PC-3 (cell line): ENCODE data around the gene KISS1. TPM values are rescaled to one million over a fixed set of nuclear protein-coding genes. Genes with fewer than 3 reads are reported as not detected.
A peak's percentile ranks its signal among the peaks of the same experiment; 100 is the strongest.

Experiments
- ATAC-seq: fragments of 200-7000 bp; cut with Tn5 transposase; 2 replicates; pipeline ENCODE4 v1.9.1; 2020; ENCODE audit warnings: mild to moderate bottlenecking, moderate library complexity
- BruUV-seq: library from RNA; stranded (reverse); fragments of 400-500 nt; replicated peaks from 2 replicates; lab custom pipeline; 2021; lab: Mats Ljungman, UMichigan
- CTCF ChIA-PET: fragments of 300-600 bp; sonication (Branson Sonifier 250); formaldehyde crosslinking; loops from one replicate; lab custom pipeline; 2022; ENCODE audit warnings: antibody characterized with exemption; lab: Charles Lee
- POLR2A ChIA-PET: fragments of 300-600 bp; sonication (Branson Sonifier 250); formaldehyde crosslinking; loops from one replicate; lab custom pipeline; 2022; ENCODE audit warnings: antibody characterized with exemption; ENCODE audit not compliant: unreplicated experiment; lab: Charles Lee
- DNase-seq: peaks from one replicate; pipeline ENCODE4 v3.0.0-alpha.2; 2015
- H2AFZ ChIP-seq: fragments of 300-600 bp; sonication (generic); 2 replicates; pipeline ENCODE4 v1.6.0; 2016; ENCODE audit warnings: antibody characterized with exemption, low read length
- H3F3A ChIP-seq: fragments of 300-600 bp; sonication (generic); one replicate; pipeline ENCODE4 v1.6.0; 2017; ENCODE audit warnings: antibody characterized with exemption, low read length, control low read depth, mild to moderate bottlenecking; ENCODE audit not compliant: unreplicated experiment
- H3K27ac ChIP-seq: fragments of 300-600 bp; sonication (generic); 2 replicates; pipeline ENCODE4 v1.5.1; 2016; ENCODE audit warnings: mild to moderate bottlenecking, low read length
- H3K27me3 ChIP-seq: fragments of 300-600 bp; sonication (generic); 2 replicates; pipeline ENCODE4 v1.6.1; 2016; ENCODE audit warnings: low read length, mixed read lengths
- H3K36me3 ChIP-seq: fragments of 300-600 bp; sonication (generic); 2 replicates; pipeline ENCODE4 v1.6.1; 2016; ENCODE audit warnings: low read depth, mixed run types, low read length, mixed read lengths
- H3K4me1 ChIP-seq: fragments of 300-600 bp; sonication (generic); 2 replicates; pipeline ENCODE4 v1.5.1; 2016; ENCODE audit warnings: low read length; ENCODE audit not compliant: insufficient read depth
- H3K4me2 ChIP-seq: fragments of 300-600 bp; sonication (generic); 2 replicates; pipeline ENCODE4 v1.6.0; 2016; ENCODE audit warnings: low read length
- H3K4me3 ChIP-seq: fragments of 300-600 bp; sonication (generic); 2 replicates; pipeline ENCODE4 v1.5.1; 2016; ENCODE audit warnings: mild to moderate bottlenecking, low read length, mixed read lengths
- H3K79me2 ChIP-seq: fragments of 300-600 bp; sonication (generic); 2 replicates; pipeline ENCODE4 v1.6.1; 2017; ENCODE audit warnings: low read length, mixed read lengths
- H3K9ac ChIP-seq: fragments of 300-600 bp; sonication (generic); 2 replicates; pipeline ENCODE4 v1.6.0; 2016; ENCODE audit warnings: mild to moderate bottlenecking, low read length
- H3K9me2 ChIP-seq: fragments of 300-600 bp; sonication (generic); replicated peaks from 2 replicates; pipeline ENCODE4 v1.6.1; 2016; ENCODE audit warnings: mixed run types, low read length, mixed read lengths
- H3K9me3 ChIP-seq: fragments of 300-600 bp; sonication (generic); 2 replicates; pipeline ENCODE4 v1.6.1; 2016; ENCODE audit warnings: low read length, mixed read lengths
- H4K20me1 ChIP-seq: fragments of 300-600 bp; sonication (generic); 2 replicates; pipeline ENCODE4 v1.6.1; 2016; ENCODE audit warnings: low read length, mixed read lengths
- CTCF ChIP-seq: fragments of 300-600 bp; sonication (generic); conservative IDR thresholded peaks from 2 replicates; pipeline ENCODE4 v1.5.1; 2017; ENCODE audit warnings: antibody characterized with exemption, low read depth, mild to moderate bottlenecking, low read length
- EZH2 ChIP-seq: fragments of 300-600 bp; sonication (generic); IDR thresholded peaks from one replicate; pipeline ENCODE4 v1.6.1; 2017; ENCODE audit warnings: antibody characterized with exemption, mild to moderate bottlenecking, low read length; ENCODE audit not compliant: unreplicated experiment
- EZH2phosphoT487 ChIP-seq: fragments of 300-600 bp; sonication (generic); IDR thresholded peaks from 2 replicates; pipeline ENCODE4 v1.6.1; 2018; ENCODE audit warnings: mild to moderate bottlenecking, antibody characterized with exemption, low read length, borderline replicate concordance
- intact Hi-C: fragments of 100-400 bp; cut with micrococcal nuclease; formaldehyde crosslinking; loops from 2 replicates; pipeline ENCODE4 v1.9.0; 2023
- total RNA-seq: library from RNA; depleted of rRNA; stranded (reverse); fragments of >200 nt; gene quantifications from 2 replicates; pipeline ENCODE4 v1.2.3, GENCODE V29; 2014

Gene KISS1
- total RNA-seq, 1 experiment from 2014 or later = 12.3 TPM

GRCh38 chr1:204153667-204154066 lies 42.6 kb downstream of the KISS1 start:
- intact Hi-C loops = loop anchor here (2.0 kb wide), 1 partner anchor 23 kb away; no protein-coding TSS in a partner anchor
- H3K4me3 ChIP-seq = no peak overlapping the region
- no peaks in the 10 kb centered on the region for H4K20me1 ChIP-seq
- H2AFZ ChIP-seq = no peak overlapping the region
- DNase-seq (no peak), ATAC-seq (no peak)
- TF ChIP-seq CTCF (no peak), EZH2 (no peak)
- H3K79me2 ChIP-seq = no peaks in the 10 kb centered on the region
- no peak overlapping the region for H3K27ac ChIP-seq
- ChIA-PET POLR2A (no interaction called here), CTCF (no interaction called here)
- peaks cover 14% of the 10 kb centered on the region; the same call in 1 of the 2 replicates for H3K4me1 ChIP-seq
- H3K9ac ChIP-seq = no peak overlapping the region
- H3K27me3 ChIP-seq = no peaks in the 10 kb centered on the region
- H3K36me3 ChIP-seq = no peaks in the 10 kb centered on the region
- BruUV-seq = no TSS peak
- no peaks in the 10 kb centered on the region for H3K9me2 ChIP-seq
- no peak overlapping the region for H3K4me2 ChIP-seq
- no peaks in the 10 kb centered on the region for H3F3A ChIP-seq
- no peaks in the 10 kb centered on the region for H3K9me3 ChIP-seq

GRCh38 chr1:204152310-204153044 lies 43.8 kb downstream of the KISS1 start:
- no peak for TF ChIP-seq EZH2
- no peak; the same call in 1 of the 2 replicates for TF ChIP-seq CTCF
- TF ChIP-seq EZH2phosphoT487 = no peak
- Histone ChIP-seq H2AFZ (peak overlapping the region; percentile 72), H3K79me2 (no peaks in the 10 kb centered on the region), H3K9ac (peak overlapping the region; percentile 57), H3K36me3 (no peaks in the 10 kb centered on the region), H3K4me1 (peaks cover 14% of the 10 kb centered on the region; the same call in 1 of the 2 replicates), H3K9me2 (no peaks in the 10 kb centered on the region), H3K4me3 (peak overlapping the region; percentile 64), H3K27ac (no peak overlapping the region), H3K27me3 (no peaks in the 10 kb centered on the region), H3K9me3 (no peaks in the 10 kb centered on the region), H3F3A (no peaks in the 10 kb centered on the region), H4K20me1 (no peaks in the 10 kb centered on the region), H3K4me2 (peak overlapping the region; percentile 80)
- TSS peak; percentile 76 for BruUV-seq
- DNase-seq (no peak), ATAC-seq (peak; percentile 56)
- ChIA-PET POLR2A (interaction anchor here (0.6 kb wide), 1 partner anchor 21 kb away, joined by 4 read pairs; no protein-coding TSS in a partner anchor), CTCF (interaction anchor here (0.6 to 1.9 kb wide), 5 partner anchors 10 to 282 kb away, joined by 3 to 11 read pairs (median 4); no protein-coding TSS in a partner anchor)
- intact Hi-C loops = loop anchor here (2.0 kb wide), 1 partner anchor 22 kb away; no protein-coding TSS in a partner anchor
